ENCODE results near the gene CDRT4.

GRCh38 chr17:15392326-15392741 is 75.1 kb downstream of the CDRT4 start:
- TF ChIP-seq EZH2phosphoT487 (IDR thresholded peaks at IDR 0.05; ENCODE audit: low read depth) (no peak), CTCF (IDR thresholded peaks at IDR 0.05; ENCODE audit: low read depth, low read length) (no peak)
